MG63 (cell line): Measurements from ENCODE around the gene NHLH2. TPM values are rescaled to one million over a fixed set of nuclear protein-coding genes. Genes with fewer than 3 reads are reported as not detected.

ENCODE experiments used
- DNase-seq: peaks from one replicate; pipeline ENCODE4 v3.0.0-alpha.2; 2020
- H3K27me3 ChIP-seq: fragments of 250-450 bp; sonication (Bioruptor Pico); 2 replicates; pipeline ENCODE4 v1.5.1; 2020; ENCODE audit warnings: mild to moderate bottlenecking, moderate library complexity
- H3K36me3 ChIP-seq: fragments of 250-450 bp; sonication (Bioruptor Pico); 2 replicates; pipeline ENCODE4 v1.5.1; 2020; ENCODE audit warnings: mild to moderate bottlenecking, moderate library complexity
- H3K4me3 ChIP-seq: fragments of 250-450 bp; sonication (Bioruptor Pico); 2 replicates; pipeline ENCODE4 v1.5.1; 2020; ENCODE audit warnings: mild to moderate bottlenecking, moderate library complexity
- H3K9me3 ChIP-seq: fragments of 250-450 bp; sonication (Bioruptor Pico); 2 replicates; pipeline ENCODE4 v1.5.1; 2020; ENCODE audit warnings: mild to moderate bottlenecking, moderate library complexity
- total RNA-seq: library from RNA; depleted of rRNA; stranded (reverse); fragments of >200 nt; shearing (Covaris generic); gene quantifications from 2 replicates; pipeline ENCODE4 v1.2.3, GENCODE V29; 2014; ENCODE audit warnings: low replicate concordance; rRNA removed

NHLH2 gene
- not detected in 2 replicates for total RNA-seq

DNA sequence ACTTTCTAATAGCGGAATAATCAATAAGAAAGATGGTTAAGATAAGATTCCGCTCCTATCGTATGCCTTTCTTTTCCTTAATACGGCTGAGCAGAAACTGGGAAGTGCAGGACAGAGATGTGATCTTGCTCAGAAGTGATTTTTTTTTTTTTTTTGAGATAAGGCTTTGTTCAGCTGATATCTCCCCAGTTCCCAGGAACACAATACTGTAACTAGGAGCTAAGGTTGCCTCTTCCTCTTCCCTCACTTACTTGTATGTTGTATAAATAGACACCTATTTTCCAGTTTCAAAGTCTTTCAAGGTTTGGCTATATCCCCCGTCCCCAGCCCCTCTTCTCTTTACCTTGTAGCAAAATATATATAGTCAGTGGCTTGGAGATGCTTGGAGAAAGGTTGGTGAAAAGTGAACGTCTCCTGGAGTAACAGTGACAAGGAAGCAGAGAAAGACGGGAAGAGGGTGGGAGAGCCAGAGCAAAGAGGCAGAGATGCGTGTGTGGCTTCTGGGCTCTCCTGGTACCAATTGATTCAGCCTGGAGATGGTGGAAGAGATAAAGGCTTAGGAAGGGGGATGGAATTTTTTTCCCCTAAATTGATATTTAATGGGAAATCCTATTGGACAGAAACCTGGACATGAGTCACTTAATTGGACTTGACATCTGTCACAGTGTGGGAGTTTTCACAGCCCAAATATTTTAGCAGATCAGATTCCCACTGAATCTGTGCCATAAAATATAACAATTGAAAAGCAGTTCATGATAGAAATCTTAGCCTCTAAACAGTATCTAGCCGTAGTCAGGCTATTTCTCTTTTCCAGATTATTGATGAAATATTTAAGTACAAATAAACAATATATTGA is at the start of gene NHLH2:
NHLH2 (minus strand) TSS at position 522 of the 856 bp plus-strand sequence. CDS start 2,754 bp downstream, outside the sequence.
- DNase-seq = no peak
- no peak within 1 kb of the TSS for H3K4me3 ChIP-seq
- H3K27me3 ChIP-seq = peaks cover 51% of the 10 kb centered on the region
- H3K36me3 ChIP-seq = no peaks in the 10 kb centered on the region
- no peaks in the 10 kb centered on the region for H3K9me3 ChIP-seq

DNA sequence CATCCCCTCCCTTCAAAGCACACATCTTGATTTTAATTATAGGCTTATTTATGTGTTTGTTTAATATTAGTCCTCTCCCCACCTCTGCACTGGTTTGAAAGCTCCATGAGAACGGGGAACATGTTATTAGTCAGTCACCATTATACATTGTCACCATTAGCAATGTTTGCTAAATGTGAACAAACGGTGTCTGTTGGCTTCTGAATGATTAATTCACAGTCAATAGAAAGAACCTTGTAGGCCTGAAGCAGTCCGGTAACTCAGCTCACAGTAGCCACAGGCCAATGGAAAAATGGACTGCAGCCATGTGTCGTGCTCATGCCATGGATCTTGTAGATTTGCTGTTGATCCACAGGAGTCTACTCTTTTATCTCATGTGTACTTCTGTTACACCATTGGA is 49.7 kb upstream of the NHLH2 start:
- Histone ChIP-seq H3K4me3 (no peak overlapping the region), H3K27me3 (no peaks in the 10 kb centered on the region), H3K36me3 (no peaks in the 10 kb centered on the region), H3K9me3 (no peaks in the 10 kb centered on the region)
- DNase-seq = no peak

DNA sequence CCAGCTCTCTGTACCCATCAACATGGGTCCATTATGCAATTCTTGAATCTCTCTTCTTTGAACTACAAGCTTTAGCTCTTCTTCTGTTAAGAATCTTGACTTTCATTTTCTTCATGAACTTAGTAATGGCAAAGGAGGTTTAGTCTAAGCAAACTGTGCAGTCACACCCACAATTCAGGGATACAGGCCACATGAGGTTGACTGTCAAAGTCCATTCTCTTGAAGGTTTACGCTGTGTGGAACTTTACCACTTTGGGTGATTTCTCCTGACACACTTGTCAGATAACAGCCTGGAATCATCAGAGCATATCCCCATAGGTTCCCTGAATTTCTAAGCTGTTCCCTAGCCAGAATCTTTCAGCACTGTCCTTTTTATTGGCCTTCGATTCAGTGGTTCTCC is 48.0 kb upstream of the NHLH2 start:
- H3K4me3 ChIP-seq = no peak overlapping the region
- H3K36me3 ChIP-seq = no peaks in the 10 kb centered on the region
- H3K9me3 ChIP-seq = no peaks in the 10 kb centered on the region
- no peak for DNase-seq
- H3K27me3 ChIP-seq = no peaks in the 10 kb centered on the region

DNA sequence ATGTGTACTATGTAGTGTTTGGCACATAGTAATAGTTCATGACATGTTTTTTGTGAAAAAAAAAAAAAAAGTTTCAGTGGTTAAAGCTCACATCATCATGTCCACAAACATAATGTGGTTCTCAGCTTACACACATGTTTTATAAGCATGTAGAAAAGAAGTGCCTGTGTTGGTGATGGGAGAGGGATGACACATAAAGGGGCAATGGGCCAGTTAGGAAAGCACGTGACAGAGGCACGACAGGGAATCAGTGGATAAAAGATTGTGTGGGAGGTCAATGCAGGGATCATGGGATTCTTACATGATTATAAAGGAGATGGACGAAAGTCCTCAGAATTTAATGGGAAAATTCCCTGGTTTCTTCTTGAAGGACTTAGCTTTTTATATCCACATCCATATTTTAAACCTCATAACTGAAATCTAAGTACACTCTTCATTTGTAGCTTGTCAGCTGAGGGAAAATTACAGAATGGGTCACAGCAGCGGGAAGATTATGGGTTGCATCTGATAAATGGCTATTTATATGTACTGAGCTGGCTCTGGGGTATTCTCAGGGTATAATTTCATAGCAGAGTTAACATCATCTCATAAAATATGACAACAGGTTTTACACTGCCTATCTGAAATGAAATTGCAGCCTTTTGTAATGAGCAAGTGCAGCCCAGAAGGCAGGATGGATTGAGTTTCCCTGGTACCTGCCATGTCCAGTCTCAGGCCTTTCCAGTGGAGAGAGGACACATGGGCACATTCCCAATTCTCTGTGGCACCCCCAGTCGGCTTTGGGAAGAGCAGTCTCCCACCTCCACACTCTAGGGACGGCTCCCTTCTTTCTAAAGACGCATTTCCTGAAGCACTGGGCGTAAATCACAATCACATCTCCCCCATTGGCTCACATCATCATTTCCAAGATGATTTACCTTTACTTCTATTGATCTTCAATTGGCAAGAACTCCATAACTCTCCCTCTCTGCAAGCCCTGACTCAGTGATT is 42.3 kb upstream of the NHLH2 start:
- no peak overlapping the region for H3K4me3 ChIP-seq
- no peaks in the 10 kb centered on the region for H3K9me3 ChIP-seq
- no peaks in the 10 kb centered on the region for H3K27me3 ChIP-seq
- DNase-seq = no peak
- H3K36me3 ChIP-seq = no peaks in the 10 kb centered on the region

DNA sequence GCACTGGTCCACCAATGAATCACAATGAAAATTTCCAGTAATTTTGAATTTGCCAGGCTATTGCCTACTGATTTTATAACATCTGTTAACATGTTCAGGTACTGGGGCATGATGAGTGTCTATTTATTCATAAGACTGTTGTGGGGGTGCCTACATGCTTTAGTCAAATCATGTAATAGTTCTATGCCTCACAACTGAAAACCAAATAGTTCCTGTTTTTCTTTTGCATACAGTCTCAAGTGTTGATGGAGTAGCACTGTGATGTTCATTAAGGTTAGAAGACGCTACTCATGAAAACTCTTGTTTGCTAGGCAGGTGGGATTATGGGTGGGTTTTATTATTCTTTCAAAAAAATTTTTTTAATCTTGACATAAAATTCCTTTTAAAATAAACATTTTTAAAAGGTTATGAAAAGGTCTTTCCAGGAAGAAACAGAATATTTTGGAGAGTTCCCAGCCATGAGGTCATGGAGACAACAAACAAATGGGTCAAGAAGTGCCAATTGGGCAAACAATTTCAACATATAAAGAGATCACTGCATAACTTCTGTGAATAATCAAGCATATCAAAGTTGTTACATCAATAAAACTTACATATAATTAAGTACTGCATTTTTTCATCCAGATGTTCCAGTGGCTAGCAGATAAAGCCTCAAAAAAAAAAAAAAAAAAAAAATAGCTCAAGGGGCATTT is 40.2 kb upstream of the NHLH2 start:
- no peaks in the 10 kb centered on the region for H3K9me3 ChIP-seq
- H3K4me3 ChIP-seq = no peak overlapping the region
- no peak for DNase-seq
- H3K27me3 ChIP-seq = no peaks in the 10 kb centered on the region
- H3K36me3 ChIP-seq = no peaks in the 10 kb centered on the region

DNA sequence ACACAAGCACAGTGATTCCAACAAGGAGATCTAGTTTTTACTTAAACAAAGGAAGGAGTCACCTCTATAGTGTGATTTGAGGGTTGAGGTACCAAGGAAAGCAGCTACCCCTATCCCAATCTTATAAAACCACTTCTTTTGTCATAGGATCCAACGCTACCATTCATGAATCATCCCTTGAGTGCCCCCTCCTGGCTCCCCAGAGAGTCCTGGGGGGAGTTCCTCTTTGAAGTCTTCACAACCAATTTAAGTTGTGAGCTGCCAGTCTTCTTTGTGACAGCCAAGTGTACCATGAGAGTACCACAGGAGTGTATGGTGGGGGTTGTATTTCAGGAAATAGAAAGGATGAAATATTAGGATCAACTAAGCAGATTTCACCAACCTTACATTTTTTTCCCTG is 39.1 kb upstream of the NHLH2 start:
- DNase-seq = no peak
- no peak overlapping the region for H3K4me3 ChIP-seq
- no peaks in the 10 kb centered on the region for H3K36me3 ChIP-seq
- no peaks in the 10 kb centered on the region for H3K27me3 ChIP-seq
- H3K9me3 ChIP-seq = no peaks in the 10 kb centered on the region

DNA sequence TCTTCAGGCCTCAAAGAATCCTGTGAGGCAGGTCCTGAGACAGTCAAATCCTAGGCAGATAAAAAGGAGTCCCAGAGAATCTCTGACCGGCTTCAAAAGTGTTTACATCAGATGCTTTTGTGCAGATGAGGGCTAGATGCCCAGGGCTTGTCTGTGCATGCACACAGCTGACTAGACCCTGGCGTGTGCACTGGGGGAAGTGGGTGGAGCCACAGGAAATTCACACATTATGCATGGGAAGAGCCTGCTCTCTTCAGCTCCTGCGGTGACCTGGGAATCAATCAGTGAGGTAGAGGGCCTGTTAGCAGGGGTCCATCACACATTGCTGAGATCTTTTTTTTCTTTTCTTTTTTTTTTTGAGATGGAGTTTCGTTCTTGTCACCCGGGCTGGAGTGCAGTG is 36.6 kb upstream of the NHLH2 start:
- Histone ChIP-seq H3K9me3 (no peaks in the 10 kb centered on the region), H3K4me3 (no peak overlapping the region), H3K27me3 (no peaks in the 10 kb centered on the region), H3K36me3 (no peaks in the 10 kb centered on the region)
- peak; percentile 51 for DNase-seq

DNA sequence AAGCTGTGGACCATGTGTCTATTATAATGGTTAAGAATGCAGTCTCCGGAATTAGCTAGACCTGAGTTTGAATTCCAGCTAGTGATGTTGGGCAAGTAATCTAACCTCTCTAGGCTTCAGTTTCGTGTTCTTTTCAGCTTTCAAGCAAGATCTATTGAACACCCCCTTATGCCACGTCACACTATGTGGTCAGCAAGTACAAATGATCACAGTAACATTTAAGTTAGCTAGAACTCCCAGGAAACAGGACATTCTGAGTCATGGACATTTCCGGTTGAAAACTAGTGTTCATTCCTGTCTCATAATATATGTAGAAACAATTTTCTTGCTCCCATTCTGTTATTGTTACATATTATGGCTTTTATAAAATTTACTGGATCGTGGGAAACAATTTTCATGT is 34.0 kb upstream of the NHLH2 start:
- Histone ChIP-seq H3K27me3 (no peaks in the 10 kb centered on the region), H3K36me3 (no peaks in the 10 kb centered on the region), H3K9me3 (no peaks in the 10 kb centered on the region), H3K4me3 (no peak overlapping the region)
- no peak for DNase-seq

DNA sequence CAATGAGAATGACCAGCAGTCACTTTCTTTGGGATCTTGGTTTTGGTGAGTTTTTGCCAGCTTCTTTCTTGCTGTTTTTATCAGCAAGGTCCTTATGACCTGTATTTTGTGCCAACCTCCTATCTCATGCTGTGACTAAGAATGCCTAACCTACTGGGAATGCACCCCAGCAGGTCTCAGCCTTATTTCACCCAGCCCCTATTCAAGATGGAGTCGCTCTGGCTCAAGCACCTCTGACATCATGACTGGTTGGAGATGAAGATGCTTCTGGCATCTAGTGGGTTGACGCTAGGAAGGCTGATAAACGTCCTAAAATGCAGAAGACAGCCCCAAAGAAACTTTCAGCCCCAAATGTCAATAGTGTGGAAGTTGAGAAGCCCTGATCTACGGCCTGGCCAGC is 33.6 kb upstream of the NHLH2 start:
- no peaks in the 10 kb centered on the region for H3K9me3 ChIP-seq
- DNase-seq = no peak
- no peaks in the 10 kb centered on the region for H3K27me3 ChIP-seq
- H3K36me3 ChIP-seq = no peaks in the 10 kb centered on the region
- H3K4me3 ChIP-seq = no peak overlapping the region

DNA sequence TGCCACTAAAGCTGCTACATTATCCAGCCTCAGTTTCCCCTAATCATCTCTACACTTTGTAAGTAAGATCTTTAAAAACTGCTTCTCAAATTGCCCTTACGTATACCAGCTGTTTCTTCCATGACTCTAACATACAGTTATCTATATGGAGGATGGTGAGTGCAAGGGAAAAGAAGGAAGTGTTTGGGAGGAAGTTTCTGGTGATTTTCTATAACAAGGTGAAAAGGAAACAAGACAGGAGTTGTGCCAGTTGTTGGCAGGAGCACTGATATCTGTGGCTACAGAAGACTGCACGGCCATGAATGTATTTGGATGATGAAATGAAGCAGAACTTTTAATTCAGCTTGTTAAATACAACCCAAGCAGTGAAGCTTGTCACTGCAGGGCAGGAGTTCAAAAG is 32.3 kb upstream of the NHLH2 start:
- no peak for DNase-seq
- Histone ChIP-seq H3K9me3 (no peaks in the 10 kb centered on the region), H3K27me3 (no peaks in the 10 kb centered on the region), H3K4me3 (no peak overlapping the region), H3K36me3 (no peaks in the 10 kb centered on the region)

DNA sequence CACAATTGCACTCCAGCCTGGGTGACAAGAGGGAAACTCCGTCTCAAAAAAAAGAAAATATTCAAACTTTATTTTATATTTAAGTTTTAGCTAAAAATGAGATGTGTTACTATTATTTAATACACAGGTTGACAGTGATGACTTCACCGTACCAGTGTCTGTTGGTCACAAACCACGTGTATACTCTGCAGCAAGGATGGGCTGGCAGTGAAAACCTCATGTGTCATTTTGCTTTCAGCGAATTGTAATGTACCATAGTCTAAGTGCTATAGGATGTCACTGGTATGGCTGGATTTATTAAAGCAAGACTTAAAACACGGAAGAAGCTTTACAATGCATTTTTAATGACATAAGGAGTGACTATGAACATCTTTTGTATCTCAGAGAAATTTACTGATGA is 28.1 kb upstream of the NHLH2 start:
- no peak for DNase-seq
- no peaks in the 10 kb centered on the region for H3K9me3 ChIP-seq
- no peaks in the 10 kb centered on the region for H3K27me3 ChIP-seq
- no peak overlapping the region for H3K4me3 ChIP-seq
- H3K36me3 ChIP-seq = no peaks in the 10 kb centered on the region

DNA sequence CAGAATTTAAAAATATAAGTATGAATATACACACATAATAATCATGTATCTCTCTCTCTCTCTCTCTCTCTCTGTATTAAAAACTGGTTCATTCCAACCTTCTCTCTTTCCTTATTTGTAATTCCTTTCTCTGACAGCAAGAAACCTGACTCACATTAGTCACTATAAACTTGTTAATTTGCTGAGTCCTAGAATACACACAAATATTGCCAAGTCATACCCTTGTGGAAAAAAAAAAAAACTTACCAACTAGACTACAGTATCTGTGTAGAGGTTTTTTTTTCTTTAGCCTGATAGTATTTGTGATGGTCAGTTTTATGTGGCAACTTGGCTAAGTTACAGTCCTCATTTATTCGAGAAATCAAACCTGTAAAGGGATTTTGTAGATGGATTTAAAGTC is 26.3 kb upstream of the NHLH2 start:
- Histone ChIP-seq H3K36me3 (no peaks in the 10 kb centered on the region), H3K27me3 (no peaks in the 10 kb centered on the region), H3K4me3 (no peak overlapping the region), H3K9me3 (no peaks in the 10 kb centered on the region)
- no peak for DNase-seq

DNA sequence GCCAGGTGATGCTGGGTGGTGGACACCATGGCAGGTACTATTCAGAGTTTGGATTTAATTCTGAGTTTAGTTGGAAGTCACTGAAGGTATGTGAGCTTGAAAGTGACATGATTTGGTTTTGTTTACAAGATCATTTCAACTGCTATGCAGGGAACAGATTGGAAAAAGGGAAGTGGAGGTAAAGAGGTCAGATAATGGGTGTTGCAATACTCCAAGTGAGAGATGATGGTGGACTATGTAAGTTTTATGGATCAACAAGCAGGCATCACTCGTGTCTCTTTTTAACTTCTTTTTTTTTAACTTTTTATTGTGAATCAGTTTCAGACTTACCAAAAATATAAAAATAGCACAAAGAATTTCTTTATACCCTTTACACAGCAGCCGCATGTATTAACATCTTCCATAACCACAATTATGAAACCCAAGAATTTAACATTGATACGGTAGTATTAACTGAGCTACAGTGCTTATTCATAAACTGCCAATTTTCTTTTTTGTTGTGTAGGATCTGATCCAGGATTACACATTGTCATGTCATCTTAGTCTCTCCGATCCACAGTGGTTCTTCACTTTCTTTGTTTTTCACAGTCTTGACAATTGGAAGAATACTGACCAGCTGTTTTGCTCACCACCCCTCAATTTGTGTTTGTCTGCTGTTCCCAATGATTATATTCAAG is 24.9 kb upstream of the NHLH2 start:
- no peak for DNase-seq
- Histone ChIP-seq H3K4me3 (no peak overlapping the region), H3K9me3 (no peaks in the 10 kb centered on the region), H3K27me3 (no peaks in the 10 kb centered on the region), H3K36me3 (no peaks in the 10 kb centered on the region)

DNA sequence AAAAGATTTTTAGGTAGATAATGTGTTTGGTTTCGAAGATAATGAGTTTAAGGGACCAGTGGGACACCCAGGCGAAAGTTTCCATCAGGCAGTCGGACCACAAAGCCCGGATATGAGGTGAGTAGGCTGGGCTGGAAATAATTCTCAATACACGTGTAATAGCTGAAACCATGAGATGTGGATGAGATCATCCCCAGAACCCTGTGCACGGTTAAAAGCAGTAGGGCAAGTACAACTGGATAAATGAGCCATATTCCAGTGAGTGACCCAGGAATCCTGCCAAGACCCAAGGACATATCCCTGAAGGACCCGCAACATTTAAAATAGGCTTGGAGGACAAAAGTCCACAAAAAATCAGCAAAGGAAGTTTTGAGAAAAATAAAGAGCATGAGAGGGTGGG is 21.5 kb upstream of the NHLH2 start:
- DNase-seq = no peak
- no peaks in the 10 kb centered on the region for H3K9me3 ChIP-seq
- no peak overlapping the region for H3K4me3 ChIP-seq
- H3K36me3 ChIP-seq = no peaks in the 10 kb centered on the region
- H3K27me3 ChIP-seq = no peaks in the 10 kb centered on the region

DNA sequence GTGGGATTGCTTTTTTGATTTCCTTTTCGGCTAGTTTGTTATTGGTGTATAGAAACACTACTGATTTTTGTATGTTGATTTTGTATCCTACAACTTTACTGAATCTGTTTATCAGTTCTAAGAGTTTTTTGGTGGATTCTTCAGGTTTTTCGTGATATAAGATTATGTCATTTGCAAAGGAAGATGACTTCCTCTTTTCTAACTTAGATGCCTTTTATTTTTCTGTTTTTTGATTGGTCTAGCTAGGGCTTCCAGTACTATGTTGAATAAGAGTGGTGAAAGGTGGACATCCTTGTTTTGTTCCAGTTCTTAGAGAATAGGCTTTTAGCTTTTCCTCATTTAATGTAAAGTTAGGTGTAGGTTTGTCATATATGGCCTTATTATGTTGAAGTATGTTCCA is 13.1 kb upstream of the NHLH2 start:
- Histone ChIP-seq H3K9me3 (no peaks in the 10 kb centered on the region), H3K27me3 (peaks cover 11% of the 10 kb centered on the region), H3K4me3 (no peak overlapping the region), H3K36me3 (no peaks in the 10 kb centered on the region)
- DNase-seq = no peak

DNA sequence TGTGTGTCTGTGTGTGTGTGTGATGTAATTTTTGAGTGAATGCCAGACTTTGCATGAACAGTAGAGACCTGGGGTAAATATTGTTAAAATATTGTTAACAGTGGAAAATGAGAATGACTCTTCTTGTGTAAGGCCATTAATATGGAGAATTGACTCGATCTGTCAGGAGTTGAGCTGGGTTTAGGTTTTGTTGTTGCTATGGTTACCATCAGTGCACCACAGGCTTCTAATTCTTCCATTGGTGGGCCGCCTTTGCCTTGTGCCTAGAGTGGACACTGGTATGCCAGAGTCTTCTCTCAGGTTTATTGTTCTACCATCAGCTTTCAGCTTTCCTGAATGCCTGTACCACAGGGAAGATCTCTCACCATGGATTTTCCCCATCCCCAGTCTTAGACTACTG is 10.0 kb upstream of the NHLH2 start:
- Histone ChIP-seq H3K27me3 (peaks cover 22% of the 10 kb centered on the region), H3K9me3 (no peaks in the 10 kb centered on the region), H3K36me3 (no peaks in the 10 kb centered on the region), H3K4me3 (no peak overlapping the region)
- no peak for DNase-seq
